Activated CD4-positive, alpha-beta T cell treated with anti-CD3 and anti-CD28 coated beads for 24 hours (primary cell): Measurements from ENCODE around the gene TIE1.

Experiments used
- DNase-seq, 2 donors: peaks; one replicate each; pipeline ENCODE4 v3.0.0-alpha.2; 2020; ENCODE audit warnings: low read depth in 2 of 2

The TIE1 gene

DNA sequence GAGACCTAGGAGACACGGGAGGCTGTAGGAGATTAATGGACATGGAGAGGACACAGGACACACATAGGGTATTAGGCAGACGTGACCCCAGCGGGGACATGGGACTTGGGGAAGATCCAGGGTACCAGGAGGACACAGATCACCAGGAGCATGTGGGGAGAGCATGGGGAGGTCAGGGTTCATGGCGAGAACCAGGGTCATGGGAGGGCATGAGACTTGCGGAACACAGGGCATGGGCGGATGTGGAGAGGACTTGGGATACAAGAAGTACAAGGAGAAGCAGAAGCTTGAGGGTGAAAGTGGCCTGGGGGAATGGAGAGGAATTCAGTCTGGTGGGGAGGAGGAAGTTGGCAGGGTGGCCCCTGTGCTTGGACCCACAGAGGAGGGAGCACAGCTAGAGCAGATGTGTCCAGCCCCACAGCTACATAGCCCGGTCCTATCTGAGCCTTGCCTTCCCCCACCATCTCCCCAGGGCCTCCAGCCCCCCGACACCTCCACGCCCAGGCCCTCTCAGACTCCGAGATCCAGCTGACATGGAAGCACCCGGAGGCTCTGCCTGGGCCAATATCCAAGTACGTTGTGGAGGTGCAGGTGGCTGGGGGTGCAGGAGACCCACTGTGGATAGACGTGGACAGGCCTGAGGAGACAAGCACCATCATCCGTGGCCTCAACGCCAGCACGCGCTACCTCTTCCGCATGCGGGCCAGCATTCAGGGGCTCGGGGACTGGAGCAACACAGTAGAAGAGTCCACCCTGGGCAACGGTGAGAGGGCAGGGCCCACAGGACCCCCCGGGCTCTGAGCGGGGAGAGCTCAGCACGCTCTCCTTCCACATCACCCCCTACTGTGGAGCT is 12.1 kb downstream of the TIE1 start:
- no peak for DNase-seq

DNA sequence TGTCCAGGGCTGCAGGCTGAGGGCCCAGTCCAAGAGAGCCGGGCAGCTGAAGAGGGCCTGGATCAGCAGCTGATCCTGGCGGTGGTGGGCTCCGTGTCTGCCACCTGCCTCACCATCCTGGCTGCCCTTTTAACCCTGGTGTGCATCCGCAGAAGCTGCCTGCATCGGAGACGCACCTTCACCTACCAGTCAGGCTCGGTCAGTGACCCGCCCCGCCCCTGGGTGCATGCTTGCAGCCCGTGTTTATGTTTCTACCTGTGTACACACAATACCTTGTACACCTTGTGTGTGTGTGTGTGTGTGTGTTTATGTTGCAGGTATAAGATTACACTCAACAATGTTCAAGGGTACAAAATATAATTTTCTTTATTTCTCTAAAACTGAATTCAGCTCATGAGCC is 13.0 kb downstream of the TIE1 start:
- no peak for DNase-seq

GRCh38 chr1:43314233-43314632 is 13.5 kb downstream of the TIE1 start:
- DNase-seq, result no peak

DNA sequence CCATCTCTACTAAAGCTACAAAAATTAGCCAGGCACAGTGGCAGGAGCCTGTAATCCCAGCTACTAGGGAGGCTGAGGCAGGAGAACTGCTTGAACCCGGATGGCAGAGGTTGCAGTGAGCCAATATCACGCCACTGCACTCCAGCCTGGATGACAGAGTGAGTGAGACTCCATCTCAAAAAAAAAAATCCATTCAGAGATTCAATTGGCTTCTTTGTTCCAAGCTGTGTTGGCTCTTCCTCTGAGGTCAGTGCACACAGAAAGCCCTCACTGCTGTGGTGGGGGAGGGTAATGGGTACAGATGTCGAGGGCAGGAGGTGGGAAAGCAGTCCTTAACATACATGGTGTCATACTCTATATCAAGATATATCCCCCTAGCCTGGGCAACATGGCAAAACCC is 14.7 kb downstream of the TIE1 start:
- no peak for DNase-seq

- no peak for DNase-seq
Observed at GRCh38 chr1:43315963-43316737, 15.4 kb downstream of the TIE1 start.

GRCh38 chr1:43316738-43317520 is 16.1 kb downstream of the TIE1 start:
- DNase-seq, result no peak

- no peak for DNase-seq
Observed at GRCh38 chr1:43317817-43318471, 17.2 kb downstream of the TIE1 start.

DNA sequence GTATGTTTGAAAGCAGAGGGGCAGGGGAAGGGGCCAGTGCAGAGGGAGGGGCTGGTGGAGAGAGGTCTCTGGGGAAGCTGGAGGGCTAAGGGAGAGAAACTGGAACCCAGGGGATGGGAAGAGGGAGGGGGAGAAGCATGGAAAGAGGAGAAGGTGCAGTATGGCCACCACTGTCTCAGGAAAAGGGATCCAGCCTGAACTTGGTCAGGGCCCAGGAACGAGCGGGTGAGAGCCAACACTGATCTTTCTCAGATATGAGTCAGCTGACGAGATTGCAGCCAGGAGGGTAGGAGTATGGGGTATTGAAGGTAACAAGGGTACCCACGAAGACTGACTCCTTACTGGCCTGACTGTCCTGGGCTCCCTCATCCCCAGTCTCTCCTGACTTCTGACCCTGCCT is 18.0 kb downstream of the TIE1 start:
- DNase-seq, result no peak

GRCh38 chr1:43319288-43319687 is 18.5 kb downstream of the TIE1 start:
- DNase-seq, result no peak

DNA sequence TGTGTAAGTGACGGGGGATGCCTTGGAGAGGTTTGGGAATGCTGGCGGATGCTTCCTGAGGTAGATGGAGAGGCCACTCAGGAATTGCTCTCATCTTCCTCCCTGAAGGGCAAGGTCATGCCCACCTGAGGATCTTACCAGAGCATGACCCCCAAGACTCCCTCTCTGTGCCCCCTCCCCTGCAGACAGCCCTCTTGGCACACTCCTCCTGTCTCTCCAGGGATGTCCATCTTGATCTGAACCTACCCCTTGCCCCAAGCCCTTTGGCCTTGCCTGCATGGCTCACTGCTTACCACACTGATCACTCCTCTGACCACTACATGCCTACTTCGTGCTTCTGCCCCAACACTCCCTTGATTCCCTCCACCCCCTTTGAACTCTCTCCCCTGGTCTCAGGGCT is 19.0 kb downstream of the TIE1 start:
- no peak for DNase-seq

DNA sequence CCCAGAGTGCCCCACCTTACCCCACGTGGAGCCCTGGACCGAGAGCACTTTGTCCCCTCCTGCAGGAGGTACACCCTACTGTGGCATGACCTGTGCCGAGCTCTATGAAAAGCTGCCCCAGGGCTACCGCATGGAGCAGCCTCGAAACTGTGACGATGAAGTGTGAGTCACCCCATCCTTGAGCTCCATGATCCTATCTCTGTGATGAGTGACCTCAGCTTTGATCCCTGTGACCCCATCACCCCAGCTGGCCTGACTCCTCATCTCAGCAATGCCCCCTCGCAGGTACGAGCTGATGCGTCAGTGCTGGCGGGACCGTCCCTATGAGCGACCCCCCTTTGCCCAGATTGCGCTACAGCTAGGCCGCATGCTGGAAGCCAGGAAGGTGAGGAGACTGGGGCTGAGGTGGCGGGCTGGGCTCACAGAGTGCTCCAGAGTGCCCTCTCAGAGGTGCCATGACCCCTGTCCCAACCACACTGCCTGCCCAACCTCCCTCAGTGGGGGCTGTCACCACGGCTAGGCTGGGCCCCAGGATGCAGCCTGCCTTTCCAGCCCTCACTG is 20.6 kb downstream of the TIE1 start:
- DNase-seq, result no peak

GRCh38 chr1:43322506-43322905 is 21.7 kb downstream of the TIE1 start:
- no peak for DNase-seq

DNA sequence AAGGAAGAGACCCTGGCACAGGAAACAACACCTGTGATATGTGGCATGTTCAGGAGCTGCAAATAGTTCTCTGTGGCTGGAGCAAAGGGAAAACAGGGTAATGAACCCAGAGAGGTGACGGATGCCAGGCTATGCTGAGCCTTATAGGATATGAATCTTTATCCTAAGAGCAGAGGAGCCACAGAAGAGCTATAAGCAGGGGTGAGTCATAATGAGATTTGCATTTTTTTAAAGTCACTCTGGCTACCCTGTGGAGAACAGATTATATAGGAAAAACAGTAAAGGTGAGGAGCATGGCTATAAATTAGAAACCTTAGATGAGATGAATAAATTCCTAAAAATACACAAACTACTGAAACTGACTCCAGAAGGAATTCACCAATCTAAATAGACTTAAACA is 24.0 kb downstream of the TIE1 start:
- no peak for DNase-seq

GRCh38 chr1:43325381-43325780 is 24.6 kb downstream of the TIE1 start:
- DNase-seq, result no peak

DNA sequence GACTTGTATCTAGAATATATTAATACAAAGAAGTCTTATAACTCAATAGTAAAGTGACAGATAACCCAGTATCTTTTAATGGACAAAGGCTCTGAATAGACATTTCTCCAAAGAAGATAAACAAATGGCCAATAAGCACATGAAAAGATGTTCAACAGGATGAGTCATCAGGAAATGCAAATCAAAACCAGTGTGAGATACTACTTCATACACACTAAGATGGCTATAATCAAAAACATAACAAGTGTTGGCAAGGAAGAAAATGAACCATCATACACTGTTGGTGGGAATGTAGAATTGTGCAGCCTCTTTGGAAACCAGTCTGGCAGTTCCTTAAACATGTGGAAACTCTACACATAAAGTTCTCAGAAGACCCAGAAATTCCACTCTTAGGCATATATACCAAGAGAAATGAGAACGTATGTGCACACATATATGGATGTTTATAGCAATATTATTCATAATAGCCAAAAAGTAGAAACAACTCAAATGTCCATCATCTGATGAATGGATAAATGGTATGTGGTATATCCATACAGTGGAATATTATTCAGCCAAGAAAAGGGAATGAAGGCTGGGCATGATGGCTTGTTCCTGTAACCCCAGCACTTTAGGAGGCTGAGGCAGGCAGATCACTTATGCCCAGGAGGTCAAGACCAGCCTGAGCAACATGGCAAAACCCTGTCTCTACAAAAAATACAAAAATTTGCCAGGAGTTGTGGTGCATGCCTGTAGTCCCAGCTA is 26.9 kb downstream of the TIE1 start:
- DNase-seq, result no peak

- DNase-seq, result peak; percentile 37 to 55
Observed at GRCh38 chr1:43329995-43330751, 29.4 kb downstream of the TIE1 start.

- DNase-seq, result no peak
Observed at GRCh38 chr1:43331688-43332087, 30.9 kb downstream of the TIE1 start.

- no peak for DNase-seq
Observed at GRCh38 chr1:43334453-43335205, 33.8 kb downstream of the TIE1 start.

DNA sequence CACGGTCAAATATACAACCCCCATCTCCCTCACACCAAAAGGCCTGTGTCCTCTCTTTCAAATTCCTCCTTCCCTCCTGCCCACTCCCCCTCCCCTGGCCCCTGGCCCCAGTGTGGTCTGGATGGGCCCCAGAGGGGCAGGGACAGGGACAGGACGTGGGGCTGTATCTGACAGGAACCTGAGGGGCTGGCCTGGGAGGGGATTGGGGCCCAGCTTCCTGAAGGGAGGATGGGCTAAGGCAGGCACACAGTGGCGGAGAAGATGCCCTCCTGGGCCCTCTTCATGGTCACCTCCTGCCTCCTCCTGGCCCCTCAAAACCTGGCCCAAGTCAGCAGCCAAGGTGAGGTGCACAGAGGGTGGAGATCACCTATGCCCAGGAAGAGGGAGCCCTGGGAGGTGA is 36.8 kb downstream of the TIE1 start, which contains the start of gene MPL:
TSS of gene MPL (plus strand) at position 231 of the 400 bp plus-strand sequence. CDS start at position 262, 31 bp downstream.
- DNase-seq, result no peak
